ENCODE results near the gene PLEKHM3. TPM values are rescaled to one million over a fixed set of nuclear protein-coding genes. Genes with fewer than 3 reads are reported as not detected.
A peak's percentile ranks its signal among the peaks of the same experiment; 100 is the strongest.

Gene PLEKHM3
- total and polyA plus RNA-seq, 2 of the 4 experiments (the other 2 are of a cell fraction), result 2.4 to 11.3 TPM

GRCh38 chr2:208062113-208062512 is 36.8 kb upstream of the PLEKHM3 start:
- Histone ChIP-seq H2BK15ac (ENCODE audit: low read depth, low read length) (no peak overlapping the region), H4K20me1 (ENCODE audit: insufficient read depth, low read length) (no peaks in the 10 kb centered on the region), H3K9me1 (ENCODE audit: insufficient read depth, low read length) (peaks cover 4% of the 10 kb centered on the region), H3K27ac (ENCODE audit: insufficient read depth, low read length) (no peak overlapping the region), H3K79me1 (ENCODE audit: low read depth in 1 of 2, low read length in 2 of 2) (no peaks in the 10 kb centered on the region), H2BK5ac (ENCODE audit: low read depth, low read length, poor library complexity, severe bottlenecking) (no peak overlapping the region), H4K5ac (ENCODE audit: low read depth, low read length) (no peak overlapping the region), H3K4me2 (ENCODE audit: low read depth, low read length) (no peak overlapping the region), H2AK9ac (replicated peaks; ENCODE audit: low read depth, low read length, poor library complexity) (no peak overlapping the region), H4K91ac (ENCODE audit: insufficient read depth, low read depth, low read length) (no peak overlapping the region), H3K9ac (ENCODE audit: low read depth, low read length) (no peak overlapping the region), H3K9me3 (ENCODE audit: control insufficient read depth, insufficient read depth, low read length) (no peaks in the 10 kb centered on the region), H2AK5ac (ENCODE audit: low read depth, low read length) (no peak overlapping the region), H3K4me1 (ENCODE audit: control insufficient read depth, insufficient read depth, low read length) (peaks cover 3% of the 10 kb centered on the region; the same call in 1 of the 2 replicates), H3K4ac (ENCODE audit: low read depth, low read length) (no peak overlapping the region), H3K18ac (ENCODE audit: low read depth, low read length) (no peak overlapping the region), H2BK20ac (ENCODE audit: low read depth, low read length) (no peak overlapping the region), H3K23ac (ENCODE audit: low read depth, low read length) (no peak overlapping the region), H2AFZ (replicated peaks; ENCODE audit: low read length, poor library complexity) (no peak overlapping the region), H3K4me3 (ENCODE audit: insufficient read depth, low read depth, low read length) (no peak overlapping the region), H3K56ac (ENCODE audit: extremely low read depth, insufficient read depth, low read length) (no peak overlapping the region), H3K14ac (replicated peaks; ENCODE audit: low read depth, low read length) (no peak overlapping the region), H3K27me3 (ENCODE audit: control insufficient read depth, insufficient read depth, low read length) (no peaks in the 10 kb centered on the region; the same call in 1 of the 2 replicates), H4K8ac (ENCODE audit: low read depth in 2 of 2, low read length in 2 of 2) (no peak overlapping the region), H2BK120ac (ENCODE audit: low read depth, low read length) (no peak overlapping the region), H3K36me3 (ENCODE audit: control insufficient read depth, insufficient read depth, low read length) (no peaks in the 10 kb centered on the region)
- peak; percentile 54 for DNase-seq
- intact Hi-C loops (cut with micrococcal nuclease), result no loop called here
- ChIA-PET CTCF (interaction anchor here (1.4 kb wide), 1 partner anchor 10 kb away, joined by 4 read pairs; no protein-coding TSS in a partner anchor), POLR2A (ENCODE audit: unreplicated experiment) (no interaction called here)
- BruUV-seq (replicated peaks), result no TSS peak
- WGBS, 2 experiments (ENCODE audit: extremely low coverage in 2 of 2, insufficient read length in 1 of 2), result no CpG with 5 or more reads among the region's 4 CpGs
- dilution Hi-C loops (cut with HindIII; ENCODE audit: low sequenced_read_pairs, unreplicated experiment), result no loop called here
- peak; percentile 53; the same call in 1 of the 2 replicates for ATAC-seq (ENCODE audit: low read depth)
- TF ChIP-seq CEBPB (IDR thresholded peaks at IDR 0.05; ENCODE audit: low read depth, low read length) (no peak), POLR2A (IDR thresholded peaks at IDR 0.05; ENCODE audit: low read depth, low read length) (no peak), RAD21 (IDR thresholded peaks at IDR 0.05; ENCODE audit: low read length) (peak; percentile 56), SMC3 (IDR thresholded peaks at IDR 0.05; ENCODE audit: low read depth, low read length) (peak; percentile 43; the same call in 1 of the 2 replicates)
- TF ChIP-seq, protein P1, sequence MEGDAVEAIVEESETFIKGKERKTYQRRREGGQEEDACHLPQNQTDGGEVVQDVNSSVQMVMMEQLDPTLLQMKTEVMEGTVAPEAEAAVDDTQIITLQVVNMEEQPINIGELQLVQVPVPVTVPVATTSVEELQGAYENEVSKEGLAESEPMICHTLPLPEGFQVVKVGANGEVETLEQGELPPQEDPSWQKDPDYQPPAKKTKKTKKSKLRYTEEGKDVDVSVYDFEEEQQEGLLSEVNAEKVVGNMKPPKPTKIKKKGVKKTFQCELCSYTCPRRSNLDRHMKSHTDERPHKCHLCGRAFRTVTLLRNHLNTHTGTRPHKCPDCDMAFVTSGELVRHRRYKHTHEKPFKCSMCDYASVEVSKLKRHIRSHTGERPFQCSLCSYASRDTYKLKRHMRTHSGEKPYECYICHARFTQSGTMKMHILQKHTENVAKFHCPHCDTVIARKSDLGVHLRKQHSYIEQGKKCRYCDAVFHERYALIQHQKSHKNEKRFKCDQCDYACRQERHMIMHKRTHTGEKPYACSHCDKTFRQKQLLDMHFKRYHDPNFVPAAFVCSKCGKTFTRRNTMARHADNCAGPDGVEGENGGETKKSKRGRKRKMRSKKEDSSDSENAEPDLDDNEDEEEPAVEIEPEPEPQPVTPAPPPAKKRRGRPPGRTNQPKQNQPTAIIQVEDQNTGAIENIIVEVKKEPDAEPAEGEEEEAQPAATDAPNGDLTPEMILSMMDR (conservative IDR thresholded peaks at IDR 0.05; ENCODE audit: low read depth, low read length), result peak; percentile 57
- in situ Hi-C loops (cut with MboI; ENCODE audit: low sequenced_read_pairs), result loop anchor here (25.0 kb wide), 2 partner anchors 425 to 575 kb away; partner anchors contain the start of gene METTL21A

Measured in IMR-90 (cell line).